A549 (cell line): ENCODE measurements around the gene PDPR. TPM values are rescaled to one million over a fixed set of nuclear protein-coding genes. Genes with fewer than 3 reads are reported as not detected.
A peak's percentile ranks its signal among the peaks of the same experiment; 100 is the strongest.

Experiments used
- ATAC-seq, 2 experiments: fragments of 200-7000 bp in 1 of 2; fragments of >200 bp in 1 of 2; cut with Nextera tagmentation in 1 of 2; cut with Tn5 transposase in 1 of 2; 3 replicates each; pipeline versions ENCODE4 v1.8.0 to v1.9.1; 2018 to 2020; ENCODE audit warnings: mild to moderate bottlenecking in 1 of 2, moderate library complexity in 1 of 2
- CTCF ChIA-PET: fragments of 300-600 bp; sonication (Branson Sonifier 250); formaldehyde crosslinking; extraction: SDS; loops from one replicate; lab custom pipeline; 2021; ENCODE audit warnings: antibody characterized with exemption, inconsistent platforms; lab: Yijun Ruan, JAX
- POLR2A ChIA-PET: fragments of 350-600 bp; formaldehyde crosslinking; extraction: SDS; loops from one replicate; lab custom pipeline; 2021; ENCODE audit warnings: antibody characterized with exemption, inconsistent platforms; lab: Yijun Ruan, JAX
- DNase-seq, 2 experiments: peaks; one replicate each; pipeline versions ENCODE4 v3.0.0 to v3.0.0-alpha.2; 2011 to 2016; ENCODE audit warnings: low read depth in 1 of 2, low spot score in 1 of 2
- FAIRE-seq: peaks from 2 replicates; lab custom pipeline; 2011; peaks lifted over from hg19 to GRCh38; lab: Jason Lieb, UNC
- H3K27ac ChIP-seq, 2 experiments: fragments of >200 bp; sonication (Bioruptor Twin); formaldehyde crosslinking; 3 replicates each; pipeline ENCODE4 v1.5.1; 2016 to 2017
- H3K4me1 ChIP-seq: fragments of >200 bp; sonication (Bioruptor Twin); formaldehyde crosslinking; 3 replicates; pipeline ENCODE4 v1.6.1; 2016
- H3K4me2 ChIP-seq: fragments of >200 bp; sonication (Bioruptor Twin); formaldehyde crosslinking; 3 replicates; pipeline ENCODE4 v1.6.1; 2016
- H3K4me3 ChIP-seq: fragments of >200 bp; sonication (Bioruptor Twin); formaldehyde crosslinking; 3 replicates; pipeline ENCODE4 v1.5.1; 2016
- H3K9me3 ChIP-seq: fragments of >200 bp; sonication (Bioruptor Twin); formaldehyde crosslinking; 3 replicates; pipeline ENCODE4 v1.6.1; 2016
- ATOH8 ChIP-seq: fragments of 250-450 bp; sonication (Bioruptor Pico); IDR thresholded peaks from 2 replicates; pipeline ENCODE4 v1.5.0; 2020; ENCODE audit warnings: low read depth, mild to moderate bottlenecking, moderate library complexity
- CHD4 ChIP-seq: fragments of 200-600 bp; sonication (generic); IDR thresholded peaks from 2 replicates; pipeline ENCODE4 v1.6.1; 2016; ENCODE audit warnings: antibody characterized with exemption, mild to moderate bottlenecking, borderline replicate concordance
- CTCF ChIP-seq: fragments of >200 bp; sonication (Bioruptor Twin); formaldehyde crosslinking; IDR thresholded peaks from 3 replicates; pipeline ENCODE4 v1.5.1; 2016
- EP300 ChIP-seq, 2 experiments: fragments of >200 bp; sonication (Bioruptor Twin); formaldehyde crosslinking; IDR thresholded peaks; 2 replicates in 1 of 2; 3 replicates in 1 of 2; pipeline ENCODE4 v1.6.1; 2016 to 2017
- FOXS1 ChIP-seq: fragments of 250-450 bp; sonication (Bioruptor Pico); IDR thresholded peaks from 2 replicates; pipeline ENCODE4 v1.5.0; 2020; ENCODE audit warnings: mild to moderate bottlenecking, moderate library complexity
- GATA3 ChIP-seq: IDR thresholded peaks from 2 replicates; pipeline ENCODE4 v1.6.1; 2012; ENCODE audit warnings: borderline replicate concordance
- HDAC2 ChIP-seq: fragments of 200-600 bp; sonication (generic); IDR thresholded peaks from 2 replicates; pipeline ENCODE4 v1.6.1; 2016
- HEYL ChIP-seq: fragments of 250-450 bp; sonication (Bioruptor Pico); IDR thresholded peaks from 2 replicates; pipeline ENCODE4 v1.8.0; 2021; ENCODE audit warnings: mild to moderate bottlenecking, moderate library complexity
- HMGXB4 ChIP-seq: fragments of 250-450 bp; sonication (Bioruptor Pico); IDR thresholded peaks from 2 replicates; pipeline ENCODE4 v1.5.0; 2021; ENCODE audit warnings: mild to moderate bottlenecking, moderate library complexity, borderline replicate concordance
- HOXB5 ChIP-seq: fragments of 250-450 bp; sonication (Bioruptor Pico); IDR thresholded peaks from 2 replicates; pipeline ENCODE4 v1.5.0; 2020; ENCODE audit warnings: mild to moderate bottlenecking, moderate library complexity
- KDM1A ChIP-seq: fragments of 200-600 bp; sonication (generic); IDR thresholded peaks from 2 replicates; pipeline ENCODE4 v1.6.1; 2016; ENCODE audit warnings: low read depth, mild to moderate bottlenecking
- KDM5A ChIP-seq: fragments of 200-600 bp; sonication (generic); IDR thresholded peaks from 2 replicates; pipeline ENCODE4 v1.6.1; 2016; ENCODE audit warnings: antibody characterized with exemption, mild to moderate bottlenecking
- MAZ ChIP-seq: fragments of 150-350 bp; IDR thresholded peaks from 2 replicates; pipeline ENCODE4 v1.6.1; 2014; ENCODE audit warnings: antibody characterized with exemption, low read depth, low read length, borderline replicate concordance
- NFE2L2 ChIP-seq: fragments of 150-350 bp; conservative IDR thresholded peaks from 2 replicates; pipeline ENCODE4 v1.6.1; 2014; ENCODE audit warnings: low read length
- NPAS2 ChIP-seq: fragments of 250-450 bp; sonication (Bioruptor Pico); IDR thresholded peaks from 2 replicates; pipeline ENCODE4 v1.8.0; 2022; ENCODE audit warnings: mild to moderate bottlenecking, moderate library complexity, borderline replicate concordance
- NR3C1 ChIP-seq: fragments of >200 bp; sonication (Bioruptor Twin); formaldehyde crosslinking; IDR thresholded peaks from 3 replicates; pipeline ENCODE4 v1.6.1; 2017
- POLR2AphosphoS2 ChIP-seq: conservative IDR thresholded peaks from 2 replicates; pipeline ENCODE4 v1.6.1; 2012; ENCODE audit warnings: low read length, improper control_type of control experiment, inconsistent platforms
- RAD21 ChIP-seq, 2 experiments: fragments of >200 bp in 1 of 2; sonication (Bioruptor Twin) in 1 of 2; formaldehyde crosslinking in 1 of 2; IDR thresholded peaks in 1 of 2; conservative IDR thresholded peaks in 1 of 2; 2 replicates in 1 of 2; 3 replicates in 1 of 2; pipeline ENCODE4 v1.6.1; 2012 to 2018; ENCODE audit warnings: inconsistent platforms in 1 of 2
- RARB ChIP-seq: fragments of 250-450 bp; sonication (Bioruptor Pico); IDR thresholded peaks from 2 replicates; pipeline ENCODE4 v1.8.0; 2021; ENCODE audit warnings: mild to moderate bottlenecking, moderate library complexity
- RCOR1 ChIP-seq: fragments of 150-350 bp; IDR thresholded peaks from 2 replicates; pipeline ENCODE4 v1.6.1; 2014; ENCODE audit warnings: antibody characterized with exemption, low read length, low read depth
- REST ChIP-seq: fragments of 200-600 bp; sonication (generic); IDR thresholded peaks from 2 replicates; pipeline ENCODE4 v1.6.1; 2016; ENCODE audit warnings: antibody characterized with exemption, mild to moderate bottlenecking, moderate library complexity
- SMC3 ChIP-seq: fragments of >200 bp; sonication (Bioruptor Twin); formaldehyde crosslinking; IDR thresholded peaks from 3 replicates; pipeline ENCODE4 v1.6.1; 2018; ENCODE audit warnings: inconsistent platforms
- TFCP2L1 ChIP-seq: fragments of 250-450 bp; sonication (Bioruptor Pico); IDR thresholded peaks from 2 replicates; pipeline ENCODE4 v1.5.0; 2021; ENCODE audit warnings: mild to moderate bottlenecking
- TP53 ChIP-seq: fragments of 250-450 bp; sonication (Bioruptor Pico); IDR thresholded peaks from 2 replicates; pipeline ENCODE4 v1.5.0; 2021; ENCODE audit warnings: mild to moderate bottlenecking, moderate library complexity
- ZFP36 ChIP-seq: fragments of 450-650 bp; IDR thresholded peaks from 2 replicates; pipeline ENCODE4 v1.6.1; 2014; ENCODE audit warnings: borderline replicate concordance; ENCODE audit not compliant: partially characterized antibody
- ZSCAN20 ChIP-seq: fragments of 250-450 bp; sonication (Bioruptor Pico); IDR thresholded peaks from 2 replicates; pipeline ENCODE4 v1.8.0; 2022; ENCODE audit warnings: mild to moderate bottlenecking, moderate library complexity
- WGBS: methylation state at CpG from one replicate; pipeline ENCODE4 v1.1.6; 2017; ENCODE audit errors: missing lambda C conversion rate; 5-methylcytosine and 5-hydroxymethylcytosine counted together
- polyA plus RNA-seq, 4 experiments: library from polyadenylated mRNA; depleted of rRNA in 3 of 4; stranded (reverse); fragments of >200 nt; fragmentation: RNase III in 1 of 4; extraction: RNeasy Plus Mini Kit Qiagen cat#74134 plus additional on column Dnase treatment in 1 of 4; gene quantifications; 2 replicates in 3 of 4; 3 replicates in 1 of 4; pipeline ENCODE4 v1.2.3, GENCODE V29; 2011 to 2017
- TF ChIP-seq, protein P1 (sequence below): fragments of 450-650 bp; IDR thresholded peaks from 2 replicates; pipeline ENCODE4 v1.6.1; 2014; ENCODE audit warnings: antibody characterized with exemption

Gene PDPR
- polyA plus RNA-seq, 2 of the 4 experiments (the other 2 are of a cell fraction): 13.7 to 25.6 TPM

DNA sequence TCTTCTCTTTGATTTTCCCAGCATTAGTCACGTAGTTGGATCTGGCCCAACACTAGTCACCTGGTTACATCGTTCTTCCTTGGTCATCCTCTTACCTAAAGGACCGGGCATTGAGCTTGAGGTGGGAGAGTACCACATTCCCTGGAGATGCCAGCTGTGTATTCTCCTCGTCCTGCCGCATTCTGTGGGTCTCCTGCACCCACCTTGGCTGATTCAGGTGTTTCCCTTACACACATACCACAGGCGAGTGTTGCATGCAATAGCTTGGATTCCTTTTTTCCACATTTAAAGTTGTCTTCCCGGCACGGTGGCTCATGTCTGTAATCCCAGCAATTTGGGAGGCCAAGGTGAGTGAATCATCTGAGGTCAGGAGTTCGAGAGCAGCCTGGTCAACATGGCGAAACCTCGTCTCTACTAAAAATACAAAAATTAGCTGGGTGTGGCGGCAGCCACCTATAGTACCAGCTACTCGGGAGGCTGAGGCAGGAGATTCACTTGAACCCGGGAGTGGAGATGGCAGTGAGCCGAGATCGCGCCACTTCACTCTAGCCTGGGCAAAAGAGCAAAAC, 37.9 kb downstream of the PDPR start:
- TF ChIP-seq RARB (CRISPR knock-in tag) (no peak), CHD4 (no peak), NR3C1 (no peak), CTCF (no peak), HOXB5 (CRISPR knock-in tag) (no peak), KDM5A (no peak), TFCP2L1 (CRISPR knock-in tag) (no peak), RCOR1 (no peak), HMGXB4 (CRISPR knock-in tag) (no peak), TP53 (CRISPR knock-in tag) (no peak), RAD21 (conservative IDR thresholded peaks at IDR 0.05 in 1 of 2, IDR thresholded peaks at IDR 0.05 in 1 of 2) (no peak), EP300 (IDR thresholded peaks at IDR 0.05) (no peak), HDAC2 (no peak), HEYL (no peak), POLR2AphosphoS2 (no peak)
- TF ChIP-seq, protein P1, sequence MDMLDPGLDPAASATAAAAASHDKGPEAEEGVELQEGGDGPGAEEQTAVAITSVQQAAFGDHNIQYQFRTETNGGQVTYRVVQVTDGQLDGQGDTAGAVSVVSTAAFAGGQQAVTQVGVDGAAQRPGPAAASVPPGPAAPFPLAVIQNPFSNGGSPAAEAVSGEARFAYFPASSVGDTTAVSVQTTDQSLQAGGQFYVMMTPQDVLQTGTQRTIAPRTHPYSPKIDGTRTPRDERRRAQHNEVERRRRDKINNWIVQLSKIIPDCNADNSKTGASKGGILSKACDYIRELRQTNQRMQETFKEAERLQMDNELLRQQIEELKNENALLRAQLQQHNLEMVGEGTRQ: no peak
- Histone ChIP-seq H3K4me3 (no peak overlapping the region), H3K4me2 (no peak overlapping the region), H3K9me3 (no peaks in the 10 kb centered on the region), H3K4me1 (peaks cover 7% of the 10 kb centered on the region; the same call in 1 of the 3 replicates), H3K27ac (no peak overlapping the region)
- FAIRE-seq (no peak), ATAC-seq (no peak), DNase-seq (peak in 1 of 2 experiments; percentile 1)
- WGBS: 74% methylated on average over 17 of the region's 17 CpGs
- POLR2A ChIA-PET: interaction anchor here (0.7 kb wide), 1 partner anchor 10 kb away, joined by 3 read pairs; no protein-coding TSS in a partner anchor
- CTCF ChIA-PET: interaction anchor here (0.7 to 3.5 kb wide), 5 partner anchors 10 to 619 kb away, joined by 3 to 18 read pairs (median 3); no protein-coding TSS in a partner anchor

- POLR2A ChIA-PET: no interaction called here
- no peaks in the 10 kb centered on the region for H3K9me3 ChIP-seq
- H3K27ac ChIP-seq: no peak overlapping the region
- H3K4me2 ChIP-seq: no peak overlapping the region
- no peak for ATAC-seq
- peaks cover 7% of the 10 kb centered on the region; the same call in 1 of the 3 replicates for H3K4me1 ChIP-seq
- no peak overlapping the region for H3K4me3 ChIP-seq
- DNase-seq: peak in 1 of 2 experiments; percentile 5
- TF ChIP-seq SMC3: no peak
- no peak for TF ChIP-seq ZFP36
- no peak for TF ChIP-seq ATOH8 (CRISPR knock-in tag)
- TF ChIP-seq FOXS1: no peak
- no peak for TF ChIP-seq MAZ
- no peak for TF ChIP-seq ZSCAN20
- TF ChIP-seq NFE2L2: no peak
- TF ChIP-seq GATA3: no peak
- no peak for TF ChIP-seq REST
- TF ChIP-seq KDM1A: no peak
- TF ChIP-seq HOXB5 (CRISPR knock-in tag): no peak
- no peak for TF ChIP-seq NPAS2 (CRISPR knock-in tag)
- CTCF ChIA-PET: interaction anchor here (0.9 to 3.5 kb wide), 3 partner anchors 10 to 618 kb away, joined by 3 to 18 read pairs (median 5); no protein-coding TSS in a partner anchor
- WGBS: 92% methylated on average over 13 of the region's 13 CpGs
- FAIRE-seq: no peak
Observed at GRCh38 chr16:70152578-70153302, 38.6 kb downstream of the PDPR start.
